Spleen (tissue), 11 donors: ENCODE data around the gene PRR33. TPM values are rescaled to one million over a fixed set of nuclear protein-coding genes. Genes with fewer than 3 reads are reported as not detected.

Experiments used
- DNase-seq: peaks from one replicate; pipeline ENCODE4 v3.0.0-alpha.2; 2020
- H3K27ac ChIP-seq, 8 donors: fragments of 200-600 bp; sonication (generic) in 7 of 8; 1 replicate in 4 of 8; 2 replicates in 4 of 8; pipeline versions ENCODE4 v1.5.0 to v1.8.0; 2016 to 2021; ENCODE audit warnings: inconsistent platforms in 4 of 8, mild to moderate bottlenecking in 4 of 8, moderate library complexity in 1 of 8
- H3K27me3 ChIP-seq, 7 donors: fragments of 200-600 bp; sonication (generic) in 6 of 7; replicated peaks in 1 of 7; 1 replicate in 4 of 7; 2 replicates in 3 of 7; pipeline versions ENCODE4 v1.5.0 to v1.8.0; 2016 to 2021; ENCODE audit warnings: inconsistent platforms in 3 of 7, mild to moderate bottlenecking in 1 of 7
- H3K36me3 ChIP-seq, 6 donors: fragments of 200-600 bp; sonication (generic) in 5 of 6; 1 replicate in 4 of 6; 2 replicates in 2 of 6; pipeline versions ENCODE4 v1.5.0 to v1.8.0; 2016 to 2021; ENCODE audit warnings: inconsistent platforms in 2 of 6
- H3K4me1 ChIP-seq, 6 donors: fragments of 200-600 bp; sonication (generic) in 5 of 6; 1 replicate in 3 of 6; 2 replicates in 3 of 6; pipeline versions ENCODE4 v1.5.0 to v1.8.0; 2016 to 2021; ENCODE audit warnings: inconsistent platforms in 3 of 6
- H3K4me3 ChIP-seq, 8 donors: fragments of 200-600 bp; sonication (generic) in 7 of 8; 1 replicate in 4 of 8; 2 replicates in 4 of 8; pipeline versions ENCODE4 v1.5.0 to v1.8.0; 2016 to 2021; ENCODE audit warnings: inconsistent platforms in 4 of 8, mild to moderate bottlenecking in 4 of 8, moderate library complexity in 2 of 8
- H3K9me3 ChIP-seq, 8 donors: fragments of 200-600 bp; sonication (generic) in 7 of 8; 1 replicate in 4 of 8; 2 replicates in 4 of 8; pipeline versions ENCODE4 v1.5.0 to v1.8.0; 2016 to 2021; ENCODE audit warnings: inconsistent platforms in 4 of 8
- POLR2A ChIP-seq, 3 donors: fragments of 450-650 bp; IDR thresholded peaks; one replicate each; pipeline ENCODE4 v1.5.1; 2017; ENCODE audit warnings: antibody characterized with exemption in 3 of 3, mild to moderate bottlenecking in 1 of 3
- POLR2AphosphoS5 ChIP-seq, 3 donors: sonication (generic); formaldehyde crosslinking; IDR thresholded peaks; one replicate each; pipeline ENCODE4 v1.5.1; 2017; ENCODE audit warnings: antibody characterized with exemption in 3 of 3
- WGBS, 5 donors: extraction: QIAGEN DNeasy Blood & Tissue Kit in 3 of 5; methylation state at CpG; one replicate each; pipeline versions ENCODE4 v1.1.5 to v1.1.7; 2013 to 2018; 5-methylcytosine and 5-hydroxymethylcytosine counted together
- intact Hi-C: fragments of 100-400 bp; cut with DNase I; formaldehyde crosslinking; loops from one replicate; pipeline ENCODE4 v1.15.0; 2023; ENCODE audit warnings: low total_unique reads
- polyA plus RNA-seq, 3 donors: library from polyadenylated mRNA; stranded (reverse); fragments of 200-250 nt; gene quantifications; one replicate each; pipeline ENCODE4 v1.2.1, GENCODE V29; 2013
- total RNA-seq, 7 donors: library from RNA; depleted of rRNA in 3 of 7; stranded (reverse); fragments of >200 nt in 3 of 7; fragmentation: NEBNext Ultra II Directional in 4 of 7; extraction: Animal tissue kit (Norgen Biotek cat#: 25700) in 4 of 7; gene quantifications; one replicate each; pipeline versions ENCODE4 v1.1.0 to v1.2.1, GENCODE V29; 2016 to 2021
- TF ChIP-seq, protein P1 (sequence below), 11 experiments: fragments of 200-600 bp in 7 of 11; fragments of 450-650 bp in 4 of 11; sonication (generic) in 4 of 11; IDR thresholded peaks in 8 of 11; conservative IDR thresholded peaks in 3 of 11; 1 replicate in 7 of 11; 2 replicates in 4 of 11; pipeline versions ENCODE4 v1.4.0 to v1.8.0; 2016 to 2021; ENCODE audit warnings: antibody characterized with exemption in 11 of 11, inconsistent platforms in 4 of 11, mild to moderate bottlenecking in 1 of 11
- donor health status: healthy with polysubstance abuse.
- donor health status: DM: no; HTN: no; CAD: no; lungs with moderate emphysema.
- donor health status: DM: no; HTN: no; CAD: no.
- donor health status: Bipolar disorder and iron deficiency.
- donor health status: healthy.
- donor health status: DM: no; HTN: no; CAD: no.
- donor health status: DM: yes; HTN: yes; CAD: no.

PRR33 gene
- total and polyA plus RNA-seq, 10 donors = 0.03 to 0.64 (median 0.20) TPM; not detected in 7

DNA sequence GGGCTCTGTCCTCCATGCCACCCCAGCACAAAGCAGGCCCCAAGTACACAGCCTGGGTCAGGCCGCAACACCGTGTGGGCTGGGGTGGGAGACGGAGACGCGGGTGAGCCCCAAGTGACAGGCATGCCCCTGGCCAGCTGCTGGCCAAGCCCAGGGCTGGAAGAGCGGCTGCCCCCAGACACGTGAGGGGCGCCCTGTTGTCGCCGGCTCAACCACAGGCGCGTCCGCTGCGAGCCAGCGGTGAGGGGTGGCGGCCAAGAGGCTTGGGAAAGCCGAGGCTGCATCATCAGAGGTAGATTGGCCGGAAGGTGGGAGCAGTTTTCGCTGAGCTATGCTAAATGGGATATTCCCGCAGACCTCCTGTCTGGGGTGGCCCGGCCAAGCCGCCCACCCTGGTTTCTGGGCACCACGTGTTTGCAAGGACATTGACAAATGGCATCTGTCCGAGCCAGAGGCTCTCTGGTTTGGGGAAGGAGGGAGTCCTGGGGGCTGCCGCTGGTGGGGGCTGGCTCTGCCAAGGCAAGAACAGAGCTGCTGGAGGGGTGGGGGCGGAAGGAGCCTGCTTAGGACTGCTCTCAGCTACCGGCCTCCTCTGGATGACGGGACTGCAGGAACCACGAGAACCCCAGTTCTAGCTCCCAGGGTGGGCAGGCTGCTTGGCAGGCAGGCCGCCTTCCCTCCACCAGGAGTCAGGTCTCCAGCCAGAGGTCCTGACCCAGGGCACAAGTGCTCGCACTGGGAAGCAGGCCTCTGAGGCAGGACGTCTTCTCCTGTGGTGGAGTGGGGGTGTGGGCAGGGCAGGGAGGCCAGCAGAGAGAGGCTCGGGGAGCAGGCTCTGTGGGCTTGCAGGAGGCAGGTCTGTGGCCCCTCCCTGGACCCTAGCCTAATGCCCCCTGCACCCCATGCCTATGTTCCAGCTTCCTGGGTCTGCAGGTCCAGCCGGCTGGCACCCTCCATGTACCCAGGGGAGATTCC is 552 bp downstream of the PRR33 start:
- Histone ChIP-seq H3K27ac (peak overlapping the region in 5 of 8 donors; percentile 5 to 79 (median 71)), H3K27me3 (peaks cover 0 to 8% (median 0%) of the 10 kb centered on the region in 7 donors), H3K36me3 (peaks cover 0 to 55% (median 32%) of the 10 kb centered on the region in 6 donors), H3K9me3 (no peaks in the 10 kb centered on the region), H3K4me3 (peak overlapping the region in 1 of 8 donors; percentile 5), H3K4me1 (peaks cover 5 to 56% (median 42%) of the 10 kb centered on the region in 6 donors)
- peak; percentile 45 to 69 (median 54) for TF ChIP-seq POLR2AphosphoS5 (IDR thresholded peaks at IDR 0.05)
- no peak for TF ChIP-seq POLR2A (IDR thresholded peaks at IDR 0.05)
- peak; percentile 81 for DNase-seq
- 24 to 58% (median 48%) methylated on average over 18 to 34 of the region's 34 CpGs for WGBS, 5 donors
- intact Hi-C loops = no loop called here

DNA sequence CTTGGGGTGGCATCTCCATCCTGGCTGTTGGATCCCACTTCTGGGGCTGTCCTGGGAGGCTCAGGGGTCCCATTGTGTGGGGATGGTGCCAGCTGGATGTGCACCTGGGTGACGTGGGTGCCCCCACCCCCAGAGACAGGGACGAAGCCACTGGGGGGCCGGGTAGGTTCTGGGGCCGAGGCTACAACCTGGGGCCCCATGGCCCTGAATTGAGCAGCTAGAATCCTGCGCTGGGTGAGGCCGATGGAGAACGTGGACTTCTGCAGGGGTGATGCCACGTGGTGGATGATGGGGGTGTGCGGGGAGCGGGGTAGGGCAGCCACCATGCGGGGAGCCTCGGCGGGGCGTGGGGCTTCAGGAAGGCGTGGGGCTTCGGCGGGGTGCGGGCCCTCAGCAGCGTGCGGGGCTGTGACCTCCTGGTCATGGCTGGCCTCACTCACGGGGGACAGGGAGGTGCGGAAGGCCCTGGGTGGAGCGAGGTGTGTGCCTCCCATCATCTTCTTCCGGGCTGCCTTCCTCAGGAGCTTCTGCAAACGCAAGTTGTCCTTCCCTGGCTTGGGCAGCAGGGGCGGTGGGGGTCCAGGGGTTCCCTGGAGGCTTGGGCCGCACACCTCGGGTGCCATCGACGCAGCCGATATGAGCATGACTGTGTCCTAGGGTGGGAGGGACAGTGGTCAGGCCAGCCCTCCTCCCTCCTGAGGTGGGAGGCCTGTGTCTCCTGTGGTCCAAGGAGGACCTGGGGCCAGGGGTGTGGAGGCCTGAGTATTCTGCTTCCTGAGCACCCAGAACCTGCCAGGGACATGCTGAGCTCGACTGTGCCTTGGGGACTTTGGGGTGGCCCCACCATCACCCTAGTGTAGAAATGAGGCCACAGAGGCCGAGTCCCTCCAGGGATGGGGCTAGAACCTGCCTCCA is 1.5 kb downstream of the PRR33 start:
- TF ChIP-seq POLR2AphosphoS5 (IDR thresholded peaks at IDR 0.05) (no peak), POLR2A (IDR thresholded peaks at IDR 0.05) (no peak)
- TF ChIP-seq, protein P1, sequence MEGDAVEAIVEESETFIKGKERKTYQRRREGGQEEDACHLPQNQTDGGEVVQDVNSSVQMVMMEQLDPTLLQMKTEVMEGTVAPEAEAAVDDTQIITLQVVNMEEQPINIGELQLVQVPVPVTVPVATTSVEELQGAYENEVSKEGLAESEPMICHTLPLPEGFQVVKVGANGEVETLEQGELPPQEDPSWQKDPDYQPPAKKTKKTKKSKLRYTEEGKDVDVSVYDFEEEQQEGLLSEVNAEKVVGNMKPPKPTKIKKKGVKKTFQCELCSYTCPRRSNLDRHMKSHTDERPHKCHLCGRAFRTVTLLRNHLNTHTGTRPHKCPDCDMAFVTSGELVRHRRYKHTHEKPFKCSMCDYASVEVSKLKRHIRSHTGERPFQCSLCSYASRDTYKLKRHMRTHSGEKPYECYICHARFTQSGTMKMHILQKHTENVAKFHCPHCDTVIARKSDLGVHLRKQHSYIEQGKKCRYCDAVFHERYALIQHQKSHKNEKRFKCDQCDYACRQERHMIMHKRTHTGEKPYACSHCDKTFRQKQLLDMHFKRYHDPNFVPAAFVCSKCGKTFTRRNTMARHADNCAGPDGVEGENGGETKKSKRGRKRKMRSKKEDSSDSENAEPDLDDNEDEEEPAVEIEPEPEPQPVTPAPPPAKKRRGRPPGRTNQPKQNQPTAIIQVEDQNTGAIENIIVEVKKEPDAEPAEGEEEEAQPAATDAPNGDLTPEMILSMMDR (IDR thresholded peaks at IDR 0.05 in 8 of 11, conservative IDR thresholded peaks at IDR 0.05 in 3 of 11) = no peak
- intact Hi-C loops = no loop called here
- Histone ChIP-seq H3K36me3 (peaks cover 0 to 64% (median 42%) of the 10 kb centered on the region in 6 donors), H3K4me1 (peaks cover 5 to 56% (median 42%) of the 10 kb centered on the region in 6 donors), H3K27ac (peak overlapping the region in 7 of 8 donors; percentile 1 to 79 (median 71)), H3K27me3 (peaks cover 0 to 8% (median 0%) of the 10 kb centered on the region in 7 donors), H3K4me3 (peak overlapping the region in 2 of 8 donors; percentile 13 to 38), H3K9me3 (no peaks in the 10 kb centered on the region)
- WGBS, 5 donors = 37 to 62% (median 52%) methylated on average over 28 to 33 of the region's 33 CpGs
- peak; percentile 80 for DNase-seq

DNA sequence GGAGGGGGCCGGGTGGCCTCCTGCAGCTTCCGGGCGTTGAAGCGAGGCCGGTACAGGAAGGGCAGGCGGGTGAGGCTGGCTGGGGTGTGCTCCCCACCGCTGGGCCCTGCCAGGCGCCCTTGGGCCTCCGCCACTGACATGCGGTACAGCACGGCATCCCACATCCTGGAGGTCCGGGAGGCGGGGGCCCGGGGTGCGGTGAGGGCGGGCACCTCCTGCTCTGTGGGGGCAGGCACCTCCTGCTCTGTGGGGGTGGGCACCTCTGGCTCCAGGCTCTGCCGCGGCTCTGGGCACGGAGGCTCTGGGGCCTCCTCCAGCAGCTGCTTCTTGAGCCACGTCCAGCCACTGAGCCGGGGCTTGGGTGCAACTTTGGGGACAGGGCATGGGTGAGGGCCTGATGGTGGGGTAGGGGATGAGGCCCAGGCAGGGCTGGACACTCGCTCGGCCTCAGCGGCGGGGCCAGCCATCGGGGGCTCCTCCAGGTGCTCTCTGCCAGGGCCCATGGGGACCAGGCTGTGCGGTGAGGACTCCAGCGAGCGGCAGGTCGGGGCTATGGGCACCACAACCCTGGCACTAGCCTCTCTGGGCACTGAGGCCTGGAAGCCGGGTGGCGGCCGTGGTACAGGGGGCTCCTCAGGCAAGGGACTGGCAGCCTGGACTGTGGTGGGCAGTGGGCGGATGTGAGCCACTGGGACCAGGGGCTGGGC is 2.3 kb downstream of the PRR33 start:
- peaks cover 5 to 56% (median 42%) of the 10 kb centered on the region in 6 donors for H3K4me1 ChIP-seq
- peaks cover 0 to 8% (median 0%) of the 10 kb centered on the region in 7 donors for H3K27me3 ChIP-seq
- peaks cover 0 to 73% (median 50%) of the 10 kb centered on the region in 6 donors for H3K36me3 ChIP-seq
- H3K27ac ChIP-seq = peak overlapping the region in 7 of 8 donors; percentile 1 to 79 (median 71)
- no peaks in the 10 kb centered on the region for H3K9me3 ChIP-seq
- DNase-seq = peak; percentile 93
- H3K4me3 ChIP-seq = peak overlapping the region in 2 of 8 donors; percentile 13 to 38
- intact Hi-C loops = no loop called here
- TF ChIP-seq, protein P1 (IDR thresholded peaks at IDR 0.05 in 8 of 11, conservative IDR thresholded peaks at IDR 0.05 in 3 of 11) = peak in 1 of 11 experiments; percentile 13
- peak; percentile 52 to 85 (median 69) for TF ChIP-seq POLR2AphosphoS5 (IDR thresholded peaks at IDR 0.05)
- TF ChIP-seq POLR2A (IDR thresholded peaks at IDR 0.05) = no peak
- 31 to 47% (median 37%) methylated on average over 17 to 34 of the region's 34 CpGs for WGBS, 5 donors
